K562 (cell line): ENCODE measurements around the gene ANKS1B.

Experiments
- ATF2 ChIP-seq: sonication (generic); formaldehyde crosslinking; IDR thresholded peaks from 2 replicates; pipeline ENCODE4 v1.8.1; 2022; ENCODE audit warnings: missing genetic modification reagents
- CHD2 ChIP-seq: IDR thresholded peaks from 2 replicates; pipeline ENCODE4 v1.6.1; 2011; ENCODE audit warnings: low read depth, low read length
- EGR1 ChIP-seq: fragments of 450-650 bp; conservative IDR thresholded peaks from 2 replicates; pipeline ENCODE4 v1.6.1; 2017; ENCODE audit warnings: mild to moderate bottlenecking
- MEIS2 ChIP-seq: fragments of 450-650 bp; IDR thresholded peaks from 2 replicates; pipeline ENCODE4 v1.6.1; 2014; ENCODE audit warnings: mild to moderate bottlenecking; ENCODE audit not compliant: partially characterized antibody
- POLR2A ChIP-seq: fragments of 450-650 bp; conservative IDR thresholded peaks from 2 replicates; pipeline ENCODE4 v1.6.1; 2016
- SAP30 ChIP-seq: fragments of 200-600 bp; sonication (generic); IDR thresholded peaks from 2 replicates; pipeline ENCODE4 v1.6.1; 2012; ENCODE audit warnings: borderline replicate concordance, low read depth, mild to moderate bottlenecking, moderate library complexity, low read length, control low read depth, inconsistent platforms; ENCODE audit not compliant: insufficient read depth, poor library complexity, severe bottlenecking
- SIN3A ChIP-seq, 2 experiments: fragments of 150-350 bp in 1 of 2; IDR thresholded peaks; 2 replicates each; pipeline ENCODE4 v1.6.1; 2011 to 2016; ENCODE audit warnings: borderline replicate concordance in 2 of 2, low read depth in 2 of 2, low read length in 2 of 2, mild to moderate bottlenecking in 2 of 2, moderate library complexity in 2 of 2; ENCODE audit not compliant: control insufficient read depth in 1 of 2
- TFAM ChIP-seq: fragments of 250-450 bp; sonication (Bioruptor Pico); conservative IDR thresholded peaks from 2 replicates; pipeline ENCODE4 v1.5.0; 2021; ENCODE audit warnings: mild to moderate bottlenecking, moderate library complexity
- ZFX ChIP-seq: sonication (generic); formaldehyde crosslinking; IDR thresholded peaks from 2 replicates; pipeline ENCODE4 v1.8.0; 2022; ENCODE audit warnings: mild to moderate bottlenecking, missing genetic modification reagents, moderate library complexity
- ZNF217 ChIP-seq: sonication (generic); formaldehyde crosslinking; IDR thresholded peaks from 2 replicates; pipeline ENCODE4 v1.8.0; 2022; ENCODE audit warnings: mild to moderate bottlenecking, missing genetic modification reagents
- ZNF224 ChIP-seq: sonication (generic); formaldehyde crosslinking; IDR thresholded peaks from 2 replicates; pipeline ENCODE4 v1.8.0; 2022; ENCODE audit warnings: mild to moderate bottlenecking, missing genetic modification reagents
- TF ChIP-seq, protein P1 (sequence below): sonication (generic); formaldehyde crosslinking; IDR thresholded peaks from 2 replicates; pipeline ENCODE4 v1.9.0; 2022; ENCODE audit warnings: mild to moderate bottlenecking, missing genetic modification reagents
- TF ChIP-seq, protein P2 (sequence below), 3 experiments: IDR thresholded peaks in 2 of 3; conservative IDR thresholded peaks in 1 of 3; 2 replicates each; pipeline ENCODE4 v1.5.1; 2011 to 2012; ENCODE audit warnings: low read length in 3 of 3, mild to moderate bottlenecking in 3 of 3, control low read depth in 2 of 3, improper control_type of control experiment in 1 of 3, inconsistent platforms in 1 of 3, low read depth in 1 of 3, mixed read lengths in 1 of 3, moderate library complexity in 1 of 3; ENCODE audit not compliant: insufficient read depth in 2 of 3

DNA sequence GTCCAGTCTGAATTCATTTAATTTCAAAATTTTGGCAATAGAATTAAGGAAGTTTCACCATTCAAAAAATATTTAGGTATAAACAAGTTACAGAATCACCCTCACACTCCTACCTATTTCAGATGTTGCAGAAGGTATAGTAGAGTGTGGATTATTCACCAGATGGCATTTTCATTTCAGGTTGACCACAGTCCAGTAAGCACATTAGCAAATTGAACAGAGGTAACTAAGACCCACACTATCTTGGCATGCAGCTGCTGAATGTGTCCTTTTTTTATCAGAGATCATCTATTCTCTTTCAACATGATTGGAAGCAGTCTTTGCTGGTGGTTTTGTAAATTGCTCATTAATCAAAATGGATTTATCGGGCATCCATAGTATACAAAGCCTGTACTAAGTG, 488.9 kb downstream of the ANKS1B start:
- no peak for TF ChIP-seq MEIS2
- TF ChIP-seq, protein P1, sequence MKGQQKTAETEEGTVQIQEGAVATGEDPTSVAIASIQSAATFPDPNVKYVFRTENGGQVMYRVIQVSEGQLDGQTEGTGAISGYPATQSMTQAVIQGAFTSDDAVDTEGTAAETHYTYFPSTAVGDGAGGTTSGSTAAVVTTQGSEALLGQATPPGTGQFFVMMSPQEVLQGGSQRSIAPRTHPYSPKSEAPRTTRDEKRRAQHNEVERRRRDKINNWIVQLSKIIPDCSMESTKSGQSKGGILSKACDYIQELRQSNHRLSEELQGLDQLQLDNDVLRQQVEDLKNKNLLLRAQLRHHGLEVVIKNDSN (CRISPR knock-in tag) = no peak
- no peak for TF ChIP-seq ZFX (CRISPR knock-in tag)
- TF ChIP-seq, protein P2, sequence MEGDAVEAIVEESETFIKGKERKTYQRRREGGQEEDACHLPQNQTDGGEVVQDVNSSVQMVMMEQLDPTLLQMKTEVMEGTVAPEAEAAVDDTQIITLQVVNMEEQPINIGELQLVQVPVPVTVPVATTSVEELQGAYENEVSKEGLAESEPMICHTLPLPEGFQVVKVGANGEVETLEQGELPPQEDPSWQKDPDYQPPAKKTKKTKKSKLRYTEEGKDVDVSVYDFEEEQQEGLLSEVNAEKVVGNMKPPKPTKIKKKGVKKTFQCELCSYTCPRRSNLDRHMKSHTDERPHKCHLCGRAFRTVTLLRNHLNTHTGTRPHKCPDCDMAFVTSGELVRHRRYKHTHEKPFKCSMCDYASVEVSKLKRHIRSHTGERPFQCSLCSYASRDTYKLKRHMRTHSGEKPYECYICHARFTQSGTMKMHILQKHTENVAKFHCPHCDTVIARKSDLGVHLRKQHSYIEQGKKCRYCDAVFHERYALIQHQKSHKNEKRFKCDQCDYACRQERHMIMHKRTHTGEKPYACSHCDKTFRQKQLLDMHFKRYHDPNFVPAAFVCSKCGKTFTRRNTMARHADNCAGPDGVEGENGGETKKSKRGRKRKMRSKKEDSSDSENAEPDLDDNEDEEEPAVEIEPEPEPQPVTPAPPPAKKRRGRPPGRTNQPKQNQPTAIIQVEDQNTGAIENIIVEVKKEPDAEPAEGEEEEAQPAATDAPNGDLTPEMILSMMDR (IDR thresholded peaks at IDR 0.05 in 2 of 3, conservative IDR thresholded peaks at IDR 0.05 in 1 of 3; ENCODE audit: insufficient read depth in 2 of 3, low read depth in 1 of 3, low read length in 3 of 3) = no peak
- TF ChIP-seq SAP30 = no peak
- no peak for TF ChIP-seq CHD2
- TF ChIP-seq TFAM (CRISPR knock-in tag) = no peak
- TF ChIP-seq ATF2 (CRISPR knock-in tag) = no peak
- no peak for TF ChIP-seq ZNF224
- TF ChIP-seq EGR1 = no peak
- no peak for TF ChIP-seq SIN3A (IDR thresholded peaks at IDR 0.05; ENCODE audit: borderline replicate concordance in 2 of 2, control insufficient read depth in 1 of 2, low read depth in 2 of 2, low read length in 2 of 2)
- no peak for TF ChIP-seq ZNF217
- no peak for TF ChIP-seq POLR2A
